Testis (tissue), 2 donors: ENCODE measurements around the gene OST4.

Source experiments
- POLR2A ChIP-seq: fragments of 450-650 bp; IDR thresholded peaks from one replicate; pipeline ENCODE4 v1.6.1; 2017; ENCODE audit warnings: antibody characterized with exemption, mild to moderate bottlenecking, moderate library complexity
- TF ChIP-seq, protein P1 (sequence below), 3 experiments: fragments of 450-650 bp in 2 of 3; fragments of 200-600 bp in 1 of 3; sonication (generic) in 1 of 3; IDR thresholded peaks; one replicate each; pipeline ENCODE4 v1.5.1; 2016 to 2019; ENCODE audit warnings: antibody characterized with exemption in 3 of 3, mild to moderate bottlenecking in 2 of 3, moderate library complexity in 1 of 3

DNA sequence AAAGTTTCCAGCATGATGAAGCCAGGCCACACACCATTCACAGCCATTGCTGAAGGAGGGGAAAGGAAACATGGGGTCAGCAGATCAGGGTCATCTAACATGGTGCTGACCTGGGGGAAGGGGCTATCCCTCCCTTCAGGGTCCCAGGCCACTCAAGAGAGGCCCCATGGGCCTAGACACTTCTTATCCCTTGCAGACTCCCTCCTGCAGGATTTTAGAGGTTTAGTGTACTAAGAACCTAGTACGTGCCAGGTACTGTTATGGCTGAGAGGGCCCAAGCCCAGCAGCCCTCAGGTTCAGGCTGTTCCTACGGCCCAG, 23.9 kb upstream of the OST4 start:
- TF ChIP-seq, protein P1, sequence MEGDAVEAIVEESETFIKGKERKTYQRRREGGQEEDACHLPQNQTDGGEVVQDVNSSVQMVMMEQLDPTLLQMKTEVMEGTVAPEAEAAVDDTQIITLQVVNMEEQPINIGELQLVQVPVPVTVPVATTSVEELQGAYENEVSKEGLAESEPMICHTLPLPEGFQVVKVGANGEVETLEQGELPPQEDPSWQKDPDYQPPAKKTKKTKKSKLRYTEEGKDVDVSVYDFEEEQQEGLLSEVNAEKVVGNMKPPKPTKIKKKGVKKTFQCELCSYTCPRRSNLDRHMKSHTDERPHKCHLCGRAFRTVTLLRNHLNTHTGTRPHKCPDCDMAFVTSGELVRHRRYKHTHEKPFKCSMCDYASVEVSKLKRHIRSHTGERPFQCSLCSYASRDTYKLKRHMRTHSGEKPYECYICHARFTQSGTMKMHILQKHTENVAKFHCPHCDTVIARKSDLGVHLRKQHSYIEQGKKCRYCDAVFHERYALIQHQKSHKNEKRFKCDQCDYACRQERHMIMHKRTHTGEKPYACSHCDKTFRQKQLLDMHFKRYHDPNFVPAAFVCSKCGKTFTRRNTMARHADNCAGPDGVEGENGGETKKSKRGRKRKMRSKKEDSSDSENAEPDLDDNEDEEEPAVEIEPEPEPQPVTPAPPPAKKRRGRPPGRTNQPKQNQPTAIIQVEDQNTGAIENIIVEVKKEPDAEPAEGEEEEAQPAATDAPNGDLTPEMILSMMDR (IDR thresholded peaks at IDR 0.05): no peak
- TF ChIP-seq POLR2A: no peak
